HG03575 (cell line): ENCODE measurements around the gene SMIM38.

Experiments
- ATAC-seq: cut with Tn5 transposase; IDR thresholded peaks from one replicate; pipeline ENCODE4 v1.9.1; 2021; ENCODE audit not compliant: unreplicated experiment, insufficient number of reproducible peaks, low FRiP score; ENCODE audit errors: extremely low read depth

SMIM38 gene

GRCh38 chr11:69154938-69155301, 815 bp upstream of the SMIM38 start:
- no peak for ATAC-seq

GRCh38 chr11:69156235-69156639, 502 bp downstream of the SMIM38 start:
- ATAC-seq, result no peak

GRCh38 chr11:69156673-69157155, 979 bp downstream of the SMIM38 start:
- ATAC-seq, result no peak

- ATAC-seq, result no peak
Observed at GRCh38 chr11:69157156-69157821, 1.6 kb downstream of the SMIM38 start.

- no peak for ATAC-seq
Observed at GRCh38 chr11:69157822-69158231, 2.1 kb downstream of the SMIM38 start.

- ATAC-seq, result no peak
Observed at GRCh38 chr11:69158301-69159149, 2.8 kb downstream of the SMIM38 start.

- ATAC-seq, result no peak
Observed at GRCh38 chr11:69159150-69159852, 3.6 kb downstream of the SMIM38 start.

- ATAC-seq, result no peak
Observed at GRCh38 chr11:69160296-69161116, 4.8 kb downstream of the SMIM38 start.

- ATAC-seq, result no peak
Observed at GRCh38 chr11:69161117-69161407, 5.3 kb downstream of the SMIM38 start.

- no peak for ATAC-seq
Observed at GRCh38 chr11:69162505-69162904, 6.8 kb downstream of the SMIM38 start.

GRCh38 chr11:69163842-69164241, 8.1 kb downstream of the SMIM38 start:
- no peak for ATAC-seq

- ATAC-seq, result no peak
Observed at GRCh38 chr11:69164824-69165223, 9.1 kb downstream of the SMIM38 start.

GRCh38 chr11:69165775-69166174, 10.0 kb downstream of the SMIM38 start:
- no peak for ATAC-seq

- ATAC-seq, result peak; percentile 86
Observed at GRCh38 chr11:69166218-69167115, 10.7 kb downstream of the SMIM38 start.

- no peak for ATAC-seq
Observed at GRCh38 chr11:69167130-69167915, 11.6 kb downstream of the SMIM38 start.

GRCh38 chr11:69167916-69168691, 12.4 kb downstream of the SMIM38 start:
- ATAC-seq, result no peak

GRCh38 chr11:69169479-69169878, 13.7 kb downstream of the SMIM38 start:
- no peak for ATAC-seq
